Stimulated activated CD8-positive, alpha-beta memory T cell treated with anti-CD3 and anti-CD28 coated beads, Interleukin-4, amount 100 ng/mL, for 4 hours (primary cell): ENCODE data around the gene IGSF3.

Experiments used
- DNase-seq, 2 donors: peaks; one replicate each; pipeline ENCODE4 v3.0.0-alpha.2; 2020; ENCODE audit warnings: low read depth in 2 of 2, low spot score in 1 of 2

The IGSF3 gene

GRCh38 chr1:116667575-116668105, at the start of gene IGSF3:
TSS of gene IGSF3 (minus strand) at chr1:116667733. CDS start at chr1:116666326, 1,407 bp downstream.
- peak; percentile 5 to 8 for DNase-seq

GRCh38 chr1:116717318-116717717, 49.8 kb upstream of the IGSF3 start:
- DNase-seq, result no peak

- no peak for DNase-seq
Measured at GRCh38 chr1:116716391-116716790, 48.9 kb upstream of the IGSF3 start.

- no peak for DNase-seq
Measured at GRCh38 chr1:116713474-116713873, 45.9 kb upstream of the IGSF3 start.

GRCh38 chr1:116712510-116712909, 45.0 kb upstream of the IGSF3 start:
- no peak for DNase-seq

GRCh38 chr1:116711263-116711840, 43.8 kb upstream of the IGSF3 start:
- no peak for DNase-seq

- DNase-seq, result no peak
Measured at GRCh38 chr1:116710420-116711262, 43.1 kb upstream of the IGSF3 start.

GRCh38 chr1:116709666-116710167, 42.2 kb upstream of the IGSF3 start:
- DNase-seq, result no peak

- DNase-seq, result no peak
Measured at GRCh38 chr1:116708255-116708900, 40.8 kb upstream of the IGSF3 start.

GRCh38 chr1:116706841-116707240, 39.3 kb upstream of the IGSF3 start:
- no peak for DNase-seq

GRCh38 chr1:116706123-116706522, 38.6 kb upstream of the IGSF3 start:
- DNase-seq, result no peak

GRCh38 chr1:116704278-116704677, 36.7 kb upstream of the IGSF3 start:
- DNase-seq, result no peak

GRCh38 chr1:116699605-116700004, 32.1 kb upstream of the IGSF3 start:
- no peak for DNase-seq

- DNase-seq, result no peak
Measured at GRCh38 chr1:116698244-116698595, 30.7 kb upstream of the IGSF3 start.

GRCh38 chr1:116697548-116698243, 30.2 kb upstream of the IGSF3 start:
- DNase-seq, result no peak

- DNase-seq, result no peak
Measured at GRCh38 chr1:116694524-116694923, 27.0 kb upstream of the IGSF3 start.

- no peak for DNase-seq
Measured at GRCh38 chr1:116693759-116694480, 26.4 kb upstream of the IGSF3 start.

GRCh38 chr1:116692879-116693278, 25.3 kb upstream of the IGSF3 start:
- no peak for DNase-seq

- no peak for DNase-seq
Measured at GRCh38 chr1:116690849-116691406, 23.4 kb upstream of the IGSF3 start.

GRCh38 chr1:116690396-116690848, 22.9 kb upstream of the IGSF3 start:
- no peak for DNase-seq
